COLO668 (cell line): Measurements from ENCODE around the gene ZNF215.
"Not testable (repeated sequence)": the region's sequence is repeated elsewhere in the genome, so short reads cannot be mapped to it uniquely, and the experiment has no call there.

ENCODE experiments used
- DNase-seq: peaks from one replicate; lab custom pipeline; 2025; ENCODE audit not compliant: unreplicated experiment; lab: John Stamatoyannopoulos, UW

ZNF215 gene

GRCh38 chr11:6932145-6932544 is 5.9 kb downstream of the ZNF215 start:
- DNase-seq, result no peak

DNA sequence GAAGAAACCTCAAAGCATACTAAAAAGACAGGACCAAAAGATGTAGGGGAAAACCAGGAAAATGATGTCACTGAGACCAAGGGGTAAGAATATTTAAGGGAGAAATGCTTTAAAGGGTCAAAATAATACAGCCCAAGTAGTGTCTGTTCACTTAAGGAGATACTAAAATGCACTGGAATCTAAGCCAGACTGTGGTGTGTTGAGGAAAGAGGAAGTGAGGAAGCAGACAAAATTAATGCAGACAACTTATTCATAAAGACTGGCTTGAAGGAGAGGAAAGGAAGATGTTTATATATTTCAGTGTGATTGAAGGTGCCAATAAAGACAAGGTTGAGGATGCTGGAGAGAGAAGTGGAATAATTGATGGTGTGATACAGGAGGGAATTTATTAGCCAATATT is 15.7 kb downstream of the ZNF215 start:
- no peak for DNase-seq

- DNase-seq, result no peak
These were observed 16.9 kb downstream of the ZNF215 start for GRCh38 chr11:6943131-6943530.

DNA sequence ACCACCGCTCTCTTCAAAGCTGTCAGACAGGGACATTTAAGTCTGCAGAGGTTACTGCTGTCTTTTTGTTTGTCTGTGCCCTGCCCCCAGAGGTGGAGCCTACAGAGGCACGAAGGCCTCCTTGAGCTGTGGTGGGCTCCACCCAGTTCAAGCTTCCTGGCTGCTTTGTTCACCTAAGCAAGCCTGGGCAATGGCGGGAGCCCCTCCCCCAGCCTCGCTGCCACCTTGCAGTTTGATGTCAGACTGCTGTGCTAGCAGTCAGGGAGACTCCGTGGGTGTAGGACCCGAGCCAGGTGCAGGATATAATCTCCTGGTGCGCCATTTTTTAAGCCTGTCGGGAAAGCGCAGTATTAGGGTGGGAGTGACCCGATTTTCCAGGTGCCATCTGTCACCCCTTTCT is 28.0 kb downstream of the ZNF215 start:
- DNase-seq, result not testable (repeated sequence)

DNA sequence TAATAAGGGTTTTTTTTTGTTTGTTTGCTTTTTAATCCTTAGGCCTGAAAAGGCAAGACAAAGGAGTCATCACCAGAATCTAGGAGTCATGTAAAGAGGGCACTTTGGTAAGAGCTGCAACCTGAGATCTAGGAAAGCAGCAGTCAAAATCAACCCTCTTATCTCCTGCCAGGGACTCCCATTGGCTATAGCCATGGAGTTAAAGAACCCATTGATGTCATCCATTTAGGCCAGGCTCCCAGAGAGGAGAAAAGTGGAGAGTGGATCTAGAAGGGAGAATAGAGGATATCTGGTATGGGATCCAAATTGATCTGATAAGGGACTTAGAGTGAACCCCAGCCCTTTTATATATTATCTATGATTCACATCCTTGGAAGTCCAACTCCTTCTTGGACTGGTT is 35.9 kb downstream of the ZNF215 start:
- DNase-seq, result no peak

DNA sequence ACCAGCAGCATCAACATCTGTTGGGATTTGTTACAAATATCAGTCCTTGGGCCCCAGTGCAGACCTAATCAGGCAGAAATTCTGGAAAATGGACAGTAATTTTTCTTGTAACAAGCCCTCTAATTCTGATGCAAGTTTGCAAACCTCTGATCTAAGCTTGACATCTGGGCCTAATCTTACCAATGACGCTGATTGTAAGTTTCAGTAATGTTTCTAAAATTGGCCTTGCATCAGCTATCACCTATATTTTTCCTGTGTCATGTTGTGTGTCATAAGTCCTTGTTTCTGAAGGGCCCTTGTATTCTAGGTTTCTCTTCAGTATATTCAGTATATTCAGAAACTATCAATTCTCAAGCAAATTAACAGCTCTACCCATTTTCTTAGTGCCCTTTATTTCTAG is 36.4 kb downstream of the ZNF215 start:
- DNase-seq, result no peak

DNA sequence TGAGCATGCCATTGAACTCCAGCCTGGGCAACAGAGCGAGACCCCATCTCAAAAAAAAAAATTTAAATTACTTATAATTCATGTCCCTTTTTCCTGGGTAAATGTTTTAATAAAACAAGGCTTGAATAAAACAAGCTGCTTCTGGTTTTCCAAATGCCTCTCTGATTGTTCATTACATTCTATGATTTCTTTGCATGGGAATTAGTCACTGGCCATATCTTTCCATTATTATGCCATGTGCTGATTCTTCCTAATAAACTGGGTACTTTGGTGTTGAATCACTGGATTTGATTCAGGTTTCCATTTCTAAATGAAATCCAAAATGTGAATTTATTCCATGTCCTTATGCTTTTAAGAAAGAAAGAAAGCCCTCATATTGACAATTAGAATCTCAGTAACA is 42.6 kb downstream of the ZNF215 start:
- DNase-seq, result no peak

DNA sequence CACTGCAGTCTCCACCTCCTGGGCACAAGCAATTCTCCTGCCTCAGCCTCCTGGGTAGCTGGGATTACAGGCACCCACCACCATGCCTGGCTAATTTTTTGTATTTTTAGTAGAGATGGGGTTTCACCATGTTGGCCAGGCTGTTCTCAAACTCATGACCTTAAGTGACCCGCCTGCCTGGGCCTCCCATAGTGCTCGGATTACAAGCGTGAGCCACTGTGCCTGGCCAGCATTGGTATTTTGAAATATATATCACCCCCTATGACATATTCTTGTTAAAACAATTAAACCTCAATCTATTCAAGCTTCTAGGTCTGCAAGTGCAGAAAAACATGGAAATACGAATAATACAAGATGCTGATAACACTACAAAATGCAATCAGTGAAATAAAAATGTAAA is 43.6 kb downstream of the ZNF215 start:
- not testable (repeated sequence) for DNase-seq

GRCh38 chr11:6979365-6979764 is 53.1 kb downstream of the ZNF215 start:
- no peak for DNase-seq

GRCh38 chr11:6986487-6986886 is 60.3 kb downstream of the ZNF215 start:
- no peak for DNase-seq

DNA sequence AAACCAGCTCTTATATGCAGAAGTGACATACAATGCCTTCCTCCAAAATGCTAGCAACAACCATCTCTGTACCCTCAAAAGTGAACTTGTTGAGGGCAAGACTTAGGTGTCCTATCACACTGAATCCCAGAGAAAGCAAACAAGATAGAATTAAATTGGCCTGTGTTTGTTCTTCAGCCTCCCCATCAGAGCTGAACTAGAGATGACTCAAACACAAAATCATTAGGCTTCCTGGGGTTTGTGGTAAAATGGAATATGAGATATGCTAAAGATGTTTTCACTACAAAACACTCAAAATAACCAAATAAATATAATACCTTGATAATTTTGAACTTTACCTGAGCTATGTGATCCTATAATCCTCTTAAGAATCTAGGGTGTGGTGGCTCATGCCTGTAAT is 62.3 kb downstream of the ZNF215 start:
- no peak for DNase-seq

- DNase-seq, result no peak
These were observed 65.0 kb downstream of the ZNF215 start for GRCh38 chr11:6991227-6991626.

DNA sequence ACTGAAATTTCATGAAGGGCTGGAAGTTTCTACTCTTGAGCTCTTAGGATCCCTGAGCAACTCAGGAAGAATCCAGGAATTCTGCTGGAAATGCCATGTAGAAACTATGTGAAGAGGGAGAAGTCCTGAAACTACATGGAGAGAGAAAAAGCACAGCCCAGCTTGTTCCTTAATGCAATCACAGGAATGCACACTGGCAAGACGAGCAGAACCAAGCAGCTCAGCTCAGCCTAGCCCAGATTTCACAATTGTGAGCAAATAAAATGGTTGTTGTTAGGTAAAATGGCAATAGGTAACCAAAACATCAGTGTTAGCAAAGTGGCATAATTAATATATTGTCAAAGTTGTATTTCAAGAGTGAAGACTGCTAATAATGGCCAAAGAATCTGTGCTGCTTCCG is 65.8 kb downstream of the ZNF215 start:
- DNase-seq, result no peak

- DNase-seq, result no peak
These were observed 66.5 kb downstream of the ZNF215 start for GRCh38 chr11:6992457-6993417.

- DNase-seq, result no peak
These were observed 69.5 kb downstream of the ZNF215 start for GRCh38 chr11:6995703-6996102.

DNA sequence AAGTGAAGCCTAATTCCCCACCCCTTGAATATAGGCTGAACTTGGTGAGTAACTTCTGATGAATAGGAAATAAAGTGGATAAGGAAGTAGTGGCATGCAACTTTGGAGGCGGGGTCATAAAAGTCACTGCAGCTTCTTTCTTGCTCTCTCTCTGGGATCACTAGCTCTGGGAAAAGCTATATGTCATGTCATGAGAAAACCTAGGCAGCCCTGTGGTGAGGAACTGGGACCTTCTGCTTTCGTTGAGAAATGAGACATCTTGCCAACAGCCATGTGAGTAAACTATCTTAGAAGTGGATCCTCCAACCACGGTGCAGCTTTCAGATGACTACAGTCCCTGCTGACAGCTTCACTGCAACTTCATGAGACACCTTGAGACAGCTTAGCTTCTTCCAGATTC is 78.3 kb downstream of the ZNF215 start:
- no peak for DNase-seq
